ENCODE results near the gene LCP2.

LCP2 gene

DNA sequence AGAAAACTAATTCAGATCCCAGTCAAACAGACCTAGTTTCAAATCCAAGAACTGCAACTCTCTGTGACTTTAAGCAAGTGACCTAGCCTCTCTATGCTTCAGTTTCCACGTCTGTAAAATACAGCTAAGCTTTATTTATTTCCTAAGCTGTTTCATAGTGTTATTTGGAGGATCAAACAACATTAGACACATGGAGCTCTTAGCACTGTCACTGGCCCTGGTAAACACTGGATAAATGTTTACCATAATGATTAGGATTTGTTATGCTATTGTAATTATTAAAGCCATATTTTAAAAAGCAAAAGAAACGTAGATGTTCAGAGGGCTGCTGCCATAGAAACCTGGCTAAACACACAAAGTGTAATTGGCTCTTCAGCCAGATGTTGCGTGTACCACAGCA is 91.4 kb downstream of the LCP2 start:
- no peak for FAIRE-seq

DNA sequence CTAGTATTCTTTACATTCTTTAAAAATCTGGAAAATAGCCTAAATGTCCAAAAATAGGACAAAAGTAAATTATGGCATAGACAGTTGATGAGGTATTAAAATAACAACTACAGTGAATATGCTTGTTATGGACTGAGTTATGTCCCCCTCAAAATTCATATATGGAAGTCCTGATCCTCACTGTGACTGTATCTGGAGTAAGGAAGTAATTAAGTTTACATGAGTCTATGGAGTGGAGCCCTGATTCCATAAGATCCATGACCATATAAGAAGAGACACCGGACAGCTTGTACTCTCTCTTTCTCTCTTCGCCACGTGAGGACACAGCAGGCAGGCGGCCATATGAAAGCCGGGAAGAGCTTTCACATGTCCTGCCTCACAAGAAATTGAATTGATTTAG is 93.4 kb downstream of the LCP2 start:
- FAIRE-seq: no peak

DNA sequence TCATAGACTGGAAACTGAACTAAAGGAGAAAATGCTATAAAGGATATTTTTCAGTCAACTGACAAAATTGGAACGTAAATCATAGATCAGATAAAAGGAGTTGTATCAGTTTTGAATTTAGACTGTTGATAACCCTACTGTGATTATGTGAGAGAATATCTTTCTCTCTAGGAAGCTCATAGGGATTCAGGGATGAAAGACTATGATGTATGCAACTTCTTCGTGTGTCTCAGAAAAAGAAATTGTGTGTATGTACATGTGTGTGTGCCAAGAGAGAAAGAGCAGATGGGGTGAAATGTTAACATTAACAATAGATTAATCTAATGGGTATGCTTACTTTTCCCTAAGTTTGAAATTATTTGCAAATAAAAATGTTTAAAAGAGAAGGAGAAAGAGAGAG is 95.5 kb downstream of the LCP2 start:
- FAIRE-seq: no peak

DNA sequence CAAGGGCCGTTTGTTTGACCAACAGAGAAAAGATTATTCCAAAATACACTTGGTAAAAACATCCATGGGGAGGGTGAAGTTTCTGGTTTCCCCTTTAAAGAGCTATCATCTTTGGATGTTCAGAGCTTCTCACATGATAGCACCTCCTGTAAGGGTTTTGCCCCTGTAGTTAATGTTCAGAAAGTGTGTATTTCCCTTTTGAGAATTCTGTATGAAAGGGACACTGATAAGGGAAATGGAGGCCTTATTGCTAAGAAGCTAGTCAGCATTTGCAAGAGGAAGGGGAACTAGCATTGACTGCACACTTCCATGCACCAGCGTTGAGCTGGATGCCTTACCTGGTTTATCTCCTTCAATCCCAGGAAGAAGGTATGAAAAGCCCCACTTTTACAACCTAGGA is 96.3 kb downstream of the LCP2 start:
- no peak for FAIRE-seq

DNA sequence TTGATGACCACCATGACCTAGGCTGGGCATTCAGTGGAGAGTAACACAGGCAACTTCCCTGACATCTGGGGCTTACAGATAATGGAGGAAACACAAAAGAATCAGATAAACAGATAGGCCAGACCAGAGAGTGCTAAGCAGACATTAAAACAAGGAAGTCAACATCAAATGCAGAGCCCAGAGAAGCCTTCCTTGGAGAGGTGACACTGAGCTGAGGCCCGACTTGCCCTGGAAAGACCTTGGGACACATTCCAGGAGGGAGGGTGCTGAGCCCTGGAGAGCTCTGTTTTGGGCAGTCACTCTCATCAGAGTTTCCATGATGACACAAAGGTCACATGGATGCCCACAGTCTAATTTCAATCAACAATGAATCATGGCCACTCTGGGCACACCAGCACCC is 96.7 kb downstream of the LCP2 start:
- no peak for FAIRE-seq
